ENCODE data around the gene ZNF597.
A peak's percentile ranks its signal among the peaks of the same experiment; 100 is the strongest.
"Not testable (repeated sequence)": the region's sequence is repeated elsewhere in the genome, so short reads cannot be mapped to it uniquely, and the experiment has no call there.

The ZNF597 gene

DNA sequence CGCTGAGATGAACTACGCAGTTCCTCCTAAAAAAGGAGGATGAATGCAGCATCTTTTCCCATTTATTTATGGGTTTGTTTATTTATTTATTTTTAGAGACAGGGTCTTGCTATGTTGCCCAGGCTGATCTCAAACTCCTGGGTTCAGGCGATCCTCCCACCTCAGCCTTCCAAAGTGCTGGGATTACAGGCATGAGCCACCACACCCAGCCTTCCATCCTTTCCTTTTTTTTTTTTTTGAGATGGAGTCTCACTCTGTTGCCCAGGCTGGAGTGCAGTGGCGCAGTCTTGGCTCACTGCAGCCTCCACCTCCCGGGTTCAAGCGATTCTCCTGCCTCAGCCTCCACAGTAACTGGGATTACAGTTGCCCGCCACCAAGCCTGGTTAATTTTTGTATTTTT is 31.6 kb upstream of the ZNF597 start:
- not testable (repeated sequence) for DNase-seq

GRCh38 chr16:3474136-3474779 is 31.0 kb upstream of the ZNF597 start:
- DNase-seq, result no peak

DNA sequence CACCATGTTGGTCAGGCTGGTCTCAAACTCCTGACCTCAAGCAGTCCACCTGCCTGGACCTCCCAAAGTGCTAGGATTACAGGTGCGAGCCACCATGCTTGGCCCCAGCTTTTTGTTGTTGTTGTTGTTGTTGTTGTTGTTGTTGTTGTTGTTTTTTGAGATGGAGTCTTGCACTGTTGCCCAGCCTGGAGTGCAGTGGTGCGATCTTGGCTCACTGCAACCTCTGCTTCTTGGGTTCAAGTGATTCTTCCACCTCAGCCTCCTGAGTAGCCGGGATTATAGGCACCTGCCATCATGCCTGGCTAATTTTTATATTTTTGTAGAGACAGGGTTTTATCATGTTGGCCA is 30.3 kb upstream of the ZNF597 start:
- DNase-seq, result not testable (repeated sequence)

- DNase-seq, result no peak
Observed at GRCh38 chr16:3472878-3473595, 29.7 kb upstream of the ZNF597 start.

- no peak for DNase-seq
Observed at GRCh38 chr16:3471518-3472176, 28.3 kb upstream of the ZNF597 start.

DNA sequence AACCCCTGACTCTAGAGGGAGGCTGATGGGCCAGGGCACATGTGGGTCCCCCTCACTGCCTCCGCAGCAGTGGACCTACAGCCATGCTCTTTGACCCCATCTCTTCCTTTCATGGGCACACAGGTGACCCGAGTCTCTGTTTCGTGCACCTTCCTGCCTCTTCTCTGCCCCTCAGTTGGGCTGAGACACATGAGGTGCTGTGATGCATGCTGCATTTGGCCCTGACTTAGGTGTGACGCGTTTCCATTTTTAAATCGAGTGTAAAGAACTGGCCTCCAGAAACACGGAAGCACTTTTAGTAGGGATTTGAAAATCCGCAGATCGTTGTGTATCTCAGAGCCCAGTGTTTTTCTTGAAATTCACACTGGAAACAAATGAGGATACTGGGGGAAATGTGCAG is 27.4 kb upstream of the ZNF597 start:
- DNase-seq, result no peak

GRCh38 chr16:3469736-3470135 is 26.4 kb upstream of the ZNF597 start:
- no peak for DNase-seq

- DNase-seq, result no peak
Observed at GRCh38 chr16:3468501-3468900, 25.2 kb upstream of the ZNF597 start.

GRCh38 chr16:3467921-3468320 is 24.6 kb upstream of the ZNF597 start:
- DNase-seq, result no peak

GRCh38 chr16:3467182-3467581 is 23.9 kb upstream of the ZNF597 start:
- DNase-seq, result no peak

DNA sequence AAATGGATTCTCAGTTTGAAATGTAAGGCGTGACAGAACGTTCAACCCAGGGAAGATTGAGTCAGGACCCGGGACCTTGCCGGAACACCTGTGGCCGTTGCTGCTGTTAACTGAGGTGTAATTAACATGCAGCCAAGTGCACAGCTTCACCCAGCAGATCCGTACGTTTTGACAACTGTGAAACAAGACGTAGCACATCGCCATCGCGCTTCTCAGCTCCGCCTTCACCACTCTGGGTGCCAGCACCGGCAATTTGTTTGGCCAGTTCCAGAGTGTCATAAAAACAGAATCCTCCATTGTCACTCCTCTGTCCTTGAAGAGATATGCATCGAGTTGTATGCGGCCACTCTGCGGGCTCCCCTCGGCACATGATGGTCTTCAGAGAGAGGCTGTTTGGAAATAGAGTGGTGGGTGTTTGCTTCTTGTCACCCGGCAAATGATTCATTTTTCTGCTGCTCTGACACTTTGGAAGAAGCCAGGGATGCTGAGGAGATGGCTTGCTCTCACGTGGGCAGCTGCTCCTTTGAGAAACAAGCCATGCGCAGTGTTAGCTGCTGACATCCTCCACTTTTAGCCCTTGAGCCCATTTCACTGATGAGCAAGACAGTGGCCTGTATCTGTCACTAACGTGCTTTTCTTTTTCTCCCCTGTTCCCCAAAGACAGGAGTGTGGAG is 22.7 kb upstream of the ZNF597 start:
- DNase-seq, result no peak

DNA sequence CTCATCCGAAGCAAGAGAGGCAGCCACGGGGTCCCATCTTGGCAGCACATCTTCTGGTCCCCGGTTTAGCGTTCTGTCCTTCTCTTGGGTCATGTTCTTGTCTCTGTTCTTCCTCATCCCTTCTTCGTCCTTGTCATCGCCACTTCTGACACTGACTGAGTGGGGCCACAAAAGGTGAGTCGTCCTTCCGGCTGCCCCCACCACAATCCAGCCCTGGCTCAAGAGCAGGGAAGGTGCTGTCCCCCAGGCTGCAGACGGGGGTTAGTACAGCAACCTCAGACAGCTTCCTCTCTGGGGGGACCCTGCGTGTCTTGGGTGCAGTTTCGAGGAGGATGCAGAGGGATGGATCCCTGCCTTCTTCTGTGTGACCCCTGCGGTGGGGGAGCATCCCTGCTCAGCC is 22.0 kb upstream of the ZNF597 start:
- no peak for DNase-seq

GRCh38 chr16:3461151-3461550 is 17.8 kb upstream of the ZNF597 start:
- peak in 1 of 4 experiments; percentile 25 for DNase-seq

DNA sequence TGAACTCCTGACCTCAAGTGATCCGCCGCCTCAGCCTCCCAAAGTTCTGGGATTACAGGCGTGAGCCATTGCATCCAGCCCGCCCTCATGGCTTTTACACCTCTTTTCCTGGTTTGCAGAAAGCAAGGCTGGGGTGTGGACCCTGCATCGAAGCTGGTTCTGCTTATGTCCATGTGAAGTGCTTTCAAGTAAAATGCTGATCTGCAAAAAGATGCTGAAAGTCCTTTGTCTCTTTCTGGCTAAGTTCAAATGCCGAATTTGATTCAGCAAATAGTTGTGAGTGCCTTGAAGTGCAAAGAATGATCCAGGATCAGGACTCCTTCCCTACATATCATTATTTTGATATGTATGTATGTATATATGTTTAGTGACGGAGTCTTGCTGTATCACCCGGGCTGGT is 17.3 kb upstream of the ZNF597 start:
- DNase-seq, result no peak

- DNase-seq, result no peak
Observed at GRCh38 chr16:3460121-3460520, 16.8 kb upstream of the ZNF597 start.

DNA sequence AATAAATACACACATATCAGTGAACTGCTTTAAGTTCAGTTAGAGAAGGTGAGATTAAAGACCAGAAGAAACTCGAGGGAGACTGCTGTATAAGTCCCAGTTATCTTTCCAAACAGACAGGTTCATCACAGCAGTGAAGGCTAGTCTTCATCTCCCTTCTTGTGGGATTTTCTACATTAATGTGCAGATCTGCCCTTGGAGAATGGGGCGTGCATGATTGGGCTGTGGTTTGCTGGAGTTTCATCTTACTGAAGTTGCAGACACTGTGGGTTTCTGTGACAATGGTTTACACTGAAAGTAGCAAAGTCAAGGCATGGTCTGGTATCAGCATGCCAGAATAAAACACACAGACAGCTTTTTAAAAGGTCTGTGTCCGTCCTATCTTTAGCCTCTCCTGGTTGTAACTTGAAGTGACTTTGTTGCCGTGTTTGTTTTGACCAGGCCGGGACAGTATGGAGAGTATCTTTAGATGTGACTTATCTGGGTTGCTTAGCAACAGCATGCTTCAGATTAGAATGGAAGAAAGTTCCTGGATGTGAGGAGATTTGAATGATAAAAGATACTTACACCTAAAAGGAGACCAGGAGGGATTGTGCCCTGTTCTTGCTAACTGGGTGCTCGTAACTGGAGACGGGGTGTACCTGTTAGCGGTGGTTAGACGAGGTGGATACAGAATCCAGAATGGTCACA is 16.2 kb upstream of the ZNF597 start:
- DNase-seq, result no peak

GRCh38 chr16:3458852-3459361 is 15.6 kb upstream of the ZNF597 start:
- DNase-seq, result no peak

- no peak for DNase-seq
Observed at GRCh38 chr16:3458278-3458851, 15.1 kb upstream of the ZNF597 start.

- DNase-seq, result peak; percentile 65 to 92 (median 80)
Observed at GRCh38 chr16:3457434-3458252, 14.3 kb upstream of the ZNF597 start.

GRCh38 chr16:3454631-3455147 is 11.4 kb upstream of the ZNF597 start:
- no peak for DNase-seq

DNA sequence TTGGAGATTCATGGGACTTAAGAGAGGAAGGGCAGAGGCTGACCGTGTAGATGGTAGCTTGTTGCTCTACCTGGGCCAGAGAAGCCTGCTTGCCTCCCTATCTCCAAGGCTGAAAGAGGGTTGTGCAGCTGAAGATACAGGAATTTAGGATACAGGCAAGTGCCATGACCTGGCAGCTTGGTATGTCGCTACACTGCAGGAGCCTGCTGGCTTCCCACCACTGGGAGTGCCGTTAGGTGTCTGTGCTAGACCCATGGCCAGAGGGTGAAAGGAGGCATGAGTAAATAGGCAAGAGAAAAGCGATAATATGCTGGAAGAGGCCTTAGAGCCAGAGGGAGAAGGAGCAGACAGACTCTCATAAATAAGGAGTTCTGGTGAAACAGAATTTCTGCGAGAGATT is 10.8 kb upstream of the ZNF597 start:
- DNase-seq, result no peak

All from activated CD4-positive, CD25-positive, alpha-beta regulatory T cell (primary cell).